Limb (tissue), 2 donors: ENCODE data around the gene C2CD4C.
"Not testable (repeated sequence)": the region's sequence is repeated elsewhere in the genome, so short reads cannot be mapped to it uniquely, and the experiment has no call there.

ENCODE experiments used
- DNase-seq, 2 donors: peaks; one replicate each; pipeline ENCODE4 v3.0.0-alpha.2; 2016; ENCODE audit errors: extremely low spot score in 2 of 2

C2CD4C gene

GRCh38 chr19:383922-384798, 24.8 kb downstream of the C2CD4C start:
- peak in 1 of 2 donors; percentile 67 for DNase-seq

- DNase-seq = no peak
These were observed 25.9 kb downstream of the C2CD4C start for GRCh38 chr19:383040-383439.

- not testable (repeated sequence) for DNase-seq
These were observed 26.4 kb downstream of the C2CD4C start for GRCh38 chr19:382578-382977.

GRCh38 chr19:381901-382300, 27.0 kb downstream of the C2CD4C start:
- DNase-seq = not testable (repeated sequence)

- DNase-seq = not testable (repeated sequence)
These were observed 28.2 kb downstream of the C2CD4C start for GRCh38 chr19:380618-381219.

GRCh38 chr19:379796-380195, 29.2 kb downstream of the C2CD4C start:
- no peak for DNase-seq

- DNase-seq = no peak
These were observed 30.2 kb downstream of the C2CD4C start for GRCh38 chr19:378706-379105.

GRCh38 chr19:377801-378581, 31.0 kb downstream of the C2CD4C start:
- no peak for DNase-seq

GRCh38 chr19:376111-376470, 32.9 kb downstream of the C2CD4C start:
- no peak for DNase-seq

GRCh38 chr19:375395-376110, 33.4 kb downstream of the C2CD4C start:
- no peak for DNase-seq

GRCh38 chr19:374886-375235, 34.1 kb downstream of the C2CD4C start:
- DNase-seq = no peak

GRCh38 chr19:374183-374885, 34.6 kb downstream of the C2CD4C start:
- DNase-seq = no peak

GRCh38 chr19:373391-374182, 35.4 kb downstream of the C2CD4C start:
- DNase-seq = no peak

- DNase-seq = peak; percentile 69 to 79
These were observed 36.5 kb downstream of the C2CD4C start for GRCh38 chr19:372306-372890.

- peak in 1 of 2 donors; percentile 25 for DNase-seq
These were observed 37.3 kb downstream of the C2CD4C start for GRCh38 chr19:371501-372168.

GRCh38 chr19:370641-371330, 38.2 kb downstream of the C2CD4C start:
- DNase-seq = peak in 1 of 2 donors; percentile 16

GRCh38 chr19:369876-370275, 39.1 kb downstream of the C2CD4C start:
- peak in 1 of 2 donors; percentile 14 for DNase-seq

- no peak for DNase-seq
These were observed 39.7 kb downstream of the C2CD4C start for GRCh38 chr19:369256-369655.

- no peak for DNase-seq
These were observed 40.3 kb downstream of the C2CD4C start for GRCh38 chr19:368630-369024.
